Measurements from ENCODE around the gene HOXB13. TPM values are rescaled to one million over a fixed set of nuclear protein-coding genes. Genes with fewer than 3 reads are reported as not detected.

Gene HOXB13
- total RNA-seq, 2 experiments from 2014 or later, result not detected

DNA sequence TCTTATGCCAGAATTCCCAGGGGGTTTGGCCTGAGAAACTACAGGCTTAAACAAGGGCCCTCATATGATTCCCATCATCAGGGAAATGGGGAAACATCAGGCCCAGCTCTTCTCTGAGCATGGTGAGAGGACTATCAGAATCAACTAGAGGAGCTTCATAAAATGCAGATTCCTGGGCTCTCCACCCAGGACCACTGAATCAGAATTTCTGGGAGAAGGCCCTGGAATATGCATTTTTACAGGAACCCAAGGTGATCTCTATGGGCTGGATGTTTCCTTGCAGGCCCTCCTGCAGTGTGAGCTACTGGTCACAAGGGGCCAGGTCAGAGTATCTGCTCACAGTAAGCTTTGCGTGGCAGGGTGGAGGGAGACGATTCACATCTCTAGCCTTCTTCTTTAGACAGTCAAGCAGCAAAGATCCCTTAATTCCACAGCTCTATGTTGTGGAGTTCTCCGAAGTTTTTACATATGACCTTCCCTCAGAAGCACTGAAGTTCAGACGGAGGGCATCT is 38.8 kb upstream of the HOXB13 start:
- Histone ChIP-seq H3K9me2 (ENCODE audit: insufficient read depth, low read length) (no peaks in the 10 kb centered on the region), H3K79me2 (ENCODE audit: insufficient read depth, low read depth, low read length) (no peaks in the 10 kb centered on the region), H3K4me1 (ENCODE audit: insufficient read depth, low read length, poor library complexity, severe bottlenecking) (no peaks in the 10 kb centered on the region), H2AFZ (ENCODE audit: low read length) (no peak overlapping the region), H4K20me1 (ENCODE audit: insufficient read depth, low read length) (no peaks in the 10 kb centered on the region), H3K4me3 (ENCODE audit: low read depth, low read length, poor library complexity, severe bottlenecking) (no peak overlapping the region), H3K36me3 (ENCODE audit: insufficient read depth, low read length) (no peaks in the 10 kb centered on the region), H3K4me2 (ENCODE audit: low read length) (no peak overlapping the region), H3K27ac (ENCODE audit: low read depth, low read length, poor library complexity, severe bottlenecking) (no peak overlapping the region), H3K9me3 (ENCODE audit: low read length) (no peaks in the 10 kb centered on the region)
- intact Hi-C loops (cut with micrococcal nuclease; ENCODE audit: unreplicated experiment), result no loop called here
- no TSS peak for BruUV-seq (replicated peaks)
- POLR2A ChIA-PET, result no interaction called here
- DNase-seq (ENCODE audit: low spot score), result no peak
- TF ChIP-seq, protein P1, sequence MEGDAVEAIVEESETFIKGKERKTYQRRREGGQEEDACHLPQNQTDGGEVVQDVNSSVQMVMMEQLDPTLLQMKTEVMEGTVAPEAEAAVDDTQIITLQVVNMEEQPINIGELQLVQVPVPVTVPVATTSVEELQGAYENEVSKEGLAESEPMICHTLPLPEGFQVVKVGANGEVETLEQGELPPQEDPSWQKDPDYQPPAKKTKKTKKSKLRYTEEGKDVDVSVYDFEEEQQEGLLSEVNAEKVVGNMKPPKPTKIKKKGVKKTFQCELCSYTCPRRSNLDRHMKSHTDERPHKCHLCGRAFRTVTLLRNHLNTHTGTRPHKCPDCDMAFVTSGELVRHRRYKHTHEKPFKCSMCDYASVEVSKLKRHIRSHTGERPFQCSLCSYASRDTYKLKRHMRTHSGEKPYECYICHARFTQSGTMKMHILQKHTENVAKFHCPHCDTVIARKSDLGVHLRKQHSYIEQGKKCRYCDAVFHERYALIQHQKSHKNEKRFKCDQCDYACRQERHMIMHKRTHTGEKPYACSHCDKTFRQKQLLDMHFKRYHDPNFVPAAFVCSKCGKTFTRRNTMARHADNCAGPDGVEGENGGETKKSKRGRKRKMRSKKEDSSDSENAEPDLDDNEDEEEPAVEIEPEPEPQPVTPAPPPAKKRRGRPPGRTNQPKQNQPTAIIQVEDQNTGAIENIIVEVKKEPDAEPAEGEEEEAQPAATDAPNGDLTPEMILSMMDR (conservative IDR thresholded peaks at IDR 0.05; ENCODE audit: low read length), result no peak
- TF ChIP-seq EZH2phosphoT487 (IDR thresholded peaks at IDR 0.05; ENCODE audit: borderline replicate concordance, low read depth, low read length), result no peak
- CTCF ChIA-PET (ENCODE audit: unreplicated experiment), result interaction anchor here (1.2 kb wide), 1 partner anchor 97 kb away, joined by 3 read pairs; no protein-coding TSS in a partner anchor

DNA sequence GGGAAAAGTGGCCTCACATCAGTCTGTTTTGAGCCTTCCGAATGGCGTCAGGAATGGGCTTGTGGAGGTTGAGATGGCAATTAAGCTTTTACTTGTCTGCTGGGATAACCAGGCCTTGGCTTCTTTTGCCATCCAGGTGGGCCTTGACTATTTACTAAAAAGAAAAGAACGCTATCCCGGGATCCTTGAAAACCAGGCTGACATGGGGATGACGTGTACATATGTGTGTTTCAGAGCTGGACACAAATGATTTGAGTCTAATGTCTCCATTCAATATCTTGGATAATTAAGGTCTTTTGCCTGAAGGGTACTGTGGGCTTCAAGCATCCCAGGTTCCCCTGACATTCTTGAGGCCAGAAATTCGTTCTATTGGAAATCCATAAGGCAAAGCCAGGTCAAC is 32.6 kb upstream of the HOXB13 start:
- Histone ChIP-seq H4K20me1 (ENCODE audit: insufficient read depth, low read length) (no peaks in the 10 kb centered on the region), H3K4me1 (ENCODE audit: insufficient read depth, low read length, poor library complexity, severe bottlenecking) (no peaks in the 10 kb centered on the region), H3K9me3 (ENCODE audit: low read length) (no peaks in the 10 kb centered on the region), H3K4me3 (ENCODE audit: low read depth, low read length, poor library complexity, severe bottlenecking) (no peak overlapping the region), H3K79me2 (ENCODE audit: insufficient read depth, low read depth, low read length) (no peaks in the 10 kb centered on the region), H3K9me2 (ENCODE audit: insufficient read depth, low read length) (no peaks in the 10 kb centered on the region), H2AFZ (ENCODE audit: low read length) (no peak overlapping the region), H3K36me3 (ENCODE audit: insufficient read depth, low read length) (no peaks in the 10 kb centered on the region), H3K4me2 (ENCODE audit: low read length) (no peak overlapping the region), H3K27ac (ENCODE audit: low read depth, low read length, poor library complexity, severe bottlenecking) (no peak overlapping the region)
- no peak for DNase-seq (ENCODE audit: low spot score)
- intact Hi-C loops (cut with micrococcal nuclease; ENCODE audit: unreplicated experiment), result no loop called here
- no peak for TF ChIP-seq EZH2phosphoT487 (IDR thresholded peaks at IDR 0.05; ENCODE audit: borderline replicate concordance, low read depth, low read length)
- TF ChIP-seq, protein P1 (conservative IDR thresholded peaks at IDR 0.05; ENCODE audit: low read length), result no peak
- POLR2A ChIA-PET, result interaction anchor here (0.7 kb wide), 1 partner anchor 250 kb away, joined by 3 read pairs; no protein-coding TSS in a partner anchor
- CTCF ChIA-PET (ENCODE audit: unreplicated experiment), result no interaction called here
- no TSS peak for BruUV-seq (replicated peaks)

DNA sequence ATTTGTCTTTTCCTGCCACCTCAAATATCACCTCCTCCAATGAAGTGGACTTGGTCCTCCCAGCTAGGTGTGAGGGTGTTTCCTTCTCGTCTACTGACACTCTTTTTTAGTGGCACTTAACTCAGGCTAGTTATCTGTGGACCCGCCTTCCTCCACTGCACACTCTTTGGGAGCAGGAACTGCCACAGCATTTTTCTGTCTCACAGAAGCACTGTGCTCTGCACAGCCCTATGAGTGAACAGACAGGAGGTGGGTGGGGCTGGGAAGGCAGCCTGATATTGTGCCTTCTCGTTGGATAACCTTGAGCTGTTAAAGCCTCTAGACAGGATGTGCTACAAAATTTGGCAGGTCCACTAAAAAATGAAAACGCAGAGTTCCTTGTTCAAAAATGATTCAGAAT is 31.9 kb upstream of the HOXB13 start:
- ChIA-PET POLR2A (no interaction called here), CTCF (ENCODE audit: unreplicated experiment) (no interaction called here)
- Histone ChIP-seq H3K4me2 (ENCODE audit: low read length) (no peak overlapping the region), H3K4me3 (ENCODE audit: low read depth, low read length, poor library complexity, severe bottlenecking) (no peak overlapping the region), H2AFZ (ENCODE audit: low read length) (no peak overlapping the region), H4K20me1 (ENCODE audit: insufficient read depth, low read length) (no peaks in the 10 kb centered on the region), H3K9me3 (ENCODE audit: low read length) (no peaks in the 10 kb centered on the region), H3K4me1 (ENCODE audit: insufficient read depth, low read length, poor library complexity, severe bottlenecking) (no peaks in the 10 kb centered on the region), H3K27ac (ENCODE audit: low read depth, low read length, poor library complexity, severe bottlenecking) (no peak overlapping the region), H3K9me2 (ENCODE audit: insufficient read depth, low read length) (no peaks in the 10 kb centered on the region), H3K79me2 (ENCODE audit: insufficient read depth, low read depth, low read length) (no peaks in the 10 kb centered on the region), H3K36me3 (ENCODE audit: insufficient read depth, low read length) (no peaks in the 10 kb centered on the region)
- intact Hi-C loops (cut with micrococcal nuclease; ENCODE audit: unreplicated experiment), result no loop called here
- DNase-seq (ENCODE audit: low spot score), result no peak
- BruUV-seq (replicated peaks), result no TSS peak
- TF ChIP-seq, protein P1 (conservative IDR thresholded peaks at IDR 0.05; ENCODE audit: low read length), result no peak
- no peak for TF ChIP-seq EZH2phosphoT487 (IDR thresholded peaks at IDR 0.05; ENCODE audit: borderline replicate concordance, low read depth, low read length)
